NCI-H2196 treated with DMSO at 0.1 percent for 48 hours (cell line): Measurements from ENCODE around the gene TRIM68.

Experiments
- DNase-seq: peaks from one replicate; lab custom pipeline; 2025; ENCODE audit not compliant: unreplicated experiment; lab: John Stamatoyannopoulos, UW

Gene TRIM68, protein sequence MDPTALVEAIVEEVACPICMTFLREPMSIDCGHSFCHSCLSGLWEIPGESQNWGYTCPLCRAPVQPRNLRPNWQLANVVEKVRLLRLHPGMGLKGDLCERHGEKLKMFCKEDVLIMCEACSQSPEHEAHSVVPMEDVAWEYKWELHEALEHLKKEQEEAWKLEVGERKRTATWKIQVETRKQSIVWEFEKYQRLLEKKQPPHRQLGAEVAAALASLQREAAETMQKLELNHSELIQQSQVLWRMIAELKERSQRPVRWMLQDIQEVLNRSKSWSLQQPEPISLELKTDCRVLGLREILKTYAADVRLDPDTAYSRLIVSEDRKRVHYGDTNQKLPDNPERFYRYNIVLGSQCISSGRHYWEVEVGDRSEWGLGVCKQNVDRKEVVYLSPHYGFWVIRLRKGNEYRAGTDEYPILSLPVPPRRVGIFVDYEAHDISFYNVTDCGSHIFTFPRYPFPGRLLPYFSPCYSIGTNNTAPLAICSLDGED

DNA sequence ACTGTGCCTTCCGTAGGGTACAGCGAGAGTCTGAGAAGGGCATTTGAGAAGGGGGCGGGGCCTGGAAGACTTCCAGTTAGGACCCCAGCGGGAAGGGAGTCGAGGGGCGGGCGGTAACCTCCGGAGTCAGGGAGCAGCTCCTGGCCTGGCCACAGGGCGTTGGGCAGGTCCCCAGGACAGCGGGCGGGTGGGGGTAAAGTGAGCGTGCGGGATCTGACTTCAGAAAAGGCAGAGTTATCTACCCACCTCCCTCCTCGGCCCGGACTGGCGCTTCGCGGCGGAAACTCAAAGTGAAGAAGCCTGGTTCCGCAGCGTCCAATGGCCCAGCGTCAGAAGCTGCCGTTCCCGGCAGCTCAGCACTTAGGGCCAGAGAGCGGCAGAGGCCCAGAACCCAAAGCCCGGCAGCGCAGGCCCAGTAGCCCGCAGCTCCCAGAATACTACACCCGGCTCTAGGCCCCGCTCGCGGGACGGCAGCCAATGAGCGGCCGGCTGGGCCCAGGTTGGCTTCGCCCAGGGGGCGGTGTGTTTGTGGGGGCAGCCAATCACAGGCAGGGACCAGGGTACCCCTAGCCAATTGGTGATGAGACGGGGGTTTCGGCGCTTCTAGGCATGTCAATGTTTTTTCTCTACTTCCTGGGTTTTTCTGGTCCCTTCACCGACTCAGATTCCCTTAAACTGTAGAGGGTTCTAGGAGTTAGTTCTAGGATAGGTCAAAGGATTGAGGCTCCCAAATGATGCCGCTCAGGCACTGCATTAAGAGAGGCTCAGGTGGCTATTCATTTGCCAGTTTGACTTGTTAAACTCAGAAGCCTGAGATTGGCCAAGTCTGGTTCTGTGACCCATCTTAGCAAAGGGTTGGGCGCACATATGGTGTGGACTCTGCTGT is at the start of gene TRIM68:
Gene TRIM68 (minus strand): TSS at position 451 of the 886 bp plus-strand sequence. CDS start 2,727 bp downstream, outside the sequence.
- DNase-seq = peak; percentile 94

DNA sequence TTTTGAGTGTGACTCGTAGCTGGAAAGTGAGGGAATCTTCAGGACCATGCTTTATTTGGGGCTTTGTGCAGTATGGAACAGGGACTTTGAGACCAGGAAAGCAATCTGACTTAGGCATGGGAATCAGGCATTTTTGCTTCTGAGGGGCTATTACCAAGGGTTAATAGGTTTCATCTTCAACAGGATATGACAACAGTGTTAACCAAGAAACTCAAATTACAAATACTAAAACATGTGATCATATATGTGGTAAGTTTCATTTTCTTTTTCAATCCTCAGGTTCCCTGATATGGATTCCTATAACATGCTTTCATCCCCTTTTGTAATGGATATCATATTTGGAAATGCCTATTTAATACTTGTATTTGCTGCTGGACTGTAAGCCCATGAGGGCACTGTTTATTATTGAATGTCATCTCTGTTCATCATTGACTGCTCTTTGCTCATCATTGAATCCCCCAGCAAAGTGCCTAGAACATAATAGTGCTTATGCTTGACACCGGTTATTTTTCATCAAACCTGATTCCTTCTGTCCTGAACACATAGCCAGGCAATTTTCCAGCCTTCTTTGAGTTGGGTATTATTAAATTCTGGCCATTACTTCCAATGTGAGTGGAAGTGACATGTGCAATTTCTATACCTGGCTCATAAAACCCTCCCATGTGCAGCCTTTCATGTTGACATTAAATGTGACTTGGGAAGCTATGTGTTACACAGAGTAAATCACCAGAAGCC is 46.8 kb upstream of the TRIM68 start:
- DNase-seq = no peak

DNA sequence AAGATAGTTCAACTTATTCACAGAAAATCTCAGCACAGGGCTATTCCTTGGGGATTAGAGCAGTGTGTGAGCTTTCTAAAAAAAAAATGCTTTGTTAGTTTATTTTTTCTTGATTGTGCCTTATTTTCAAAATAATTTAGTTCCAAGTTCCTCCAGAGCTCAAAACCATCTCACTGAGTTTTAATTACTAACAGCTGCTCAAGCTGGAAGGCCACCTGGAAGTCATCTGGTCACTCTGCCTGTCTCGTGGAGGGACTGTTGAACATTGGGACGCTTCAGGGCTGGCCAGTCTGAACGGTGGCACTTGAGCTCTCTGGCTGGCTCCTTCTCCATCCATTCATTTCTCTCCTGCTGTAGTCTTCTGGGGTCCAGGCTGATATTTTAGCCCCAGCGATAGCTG is 39.7 kb upstream of the TRIM68 start:
- no peak for DNase-seq

DNA sequence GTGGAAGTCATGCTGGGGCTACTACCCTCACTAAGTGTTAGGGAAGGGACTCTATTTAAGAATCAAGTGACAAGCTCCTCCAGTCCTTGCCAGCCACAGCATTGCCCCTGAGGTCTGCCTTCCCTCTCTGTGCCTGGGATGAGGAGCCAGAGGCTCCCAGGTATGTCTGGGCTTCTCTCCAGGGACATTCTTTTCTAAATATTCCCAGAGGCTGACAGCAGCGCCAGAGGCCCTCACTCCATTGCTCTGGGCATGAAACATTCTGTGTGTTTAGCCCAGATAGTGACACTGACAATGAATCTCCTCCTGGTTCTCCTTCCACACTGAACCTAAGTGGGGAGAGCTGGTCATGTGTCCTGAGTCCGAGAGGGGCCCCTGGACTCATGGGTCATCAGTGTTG is 37.9 kb upstream of the TRIM68 start:
- no peak for DNase-seq

DNA sequence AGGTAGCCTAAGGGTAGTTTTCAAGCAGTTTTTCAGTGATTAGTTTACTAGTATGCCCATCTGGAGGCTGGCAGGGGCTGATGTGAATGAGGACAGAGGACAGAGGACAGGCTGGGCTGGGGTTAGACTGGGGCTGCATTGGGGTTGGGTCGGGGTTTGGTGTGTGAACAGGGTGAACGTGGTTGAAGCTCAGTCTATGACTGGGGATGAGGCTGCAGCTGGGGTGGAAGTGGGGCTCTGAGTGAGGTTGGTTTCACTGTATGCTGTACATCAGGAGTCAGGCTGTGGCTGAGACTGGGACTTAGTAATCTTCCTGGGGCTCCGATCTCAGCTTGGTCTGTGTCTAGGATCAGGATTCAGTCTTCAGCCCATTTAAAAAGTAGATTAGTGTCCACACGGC is 36.2 kb upstream of the TRIM68 start:
- DNase-seq = no peak

DNA sequence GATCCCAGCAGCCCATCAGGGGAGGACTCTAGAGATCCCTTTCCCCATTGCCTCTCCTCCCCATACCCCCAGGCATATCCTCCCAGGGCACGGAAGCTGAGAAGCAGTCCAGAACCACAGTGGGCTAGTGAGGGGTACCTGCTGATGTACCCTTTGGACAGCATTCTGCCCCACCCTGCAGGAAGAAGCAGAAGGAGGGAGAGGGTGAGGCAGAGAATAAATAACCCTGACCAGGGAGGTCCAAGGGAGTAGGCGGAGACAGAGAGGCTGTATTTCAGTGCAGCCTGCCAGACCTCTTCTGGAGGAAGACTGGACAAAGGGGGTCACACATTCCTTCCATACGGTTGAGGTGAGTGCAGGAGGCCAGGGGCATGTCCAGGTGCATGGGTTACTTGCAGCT is 35.7 kb upstream of the TRIM68 start, which contains the start of gene OR51E1:
Gene OR51E1 (plus strand): TSS at position 301 of the 400 bp plus-strand sequence. CDS start 8,545 bp downstream, outside the sequence.
- no peak for DNase-seq

DNA sequence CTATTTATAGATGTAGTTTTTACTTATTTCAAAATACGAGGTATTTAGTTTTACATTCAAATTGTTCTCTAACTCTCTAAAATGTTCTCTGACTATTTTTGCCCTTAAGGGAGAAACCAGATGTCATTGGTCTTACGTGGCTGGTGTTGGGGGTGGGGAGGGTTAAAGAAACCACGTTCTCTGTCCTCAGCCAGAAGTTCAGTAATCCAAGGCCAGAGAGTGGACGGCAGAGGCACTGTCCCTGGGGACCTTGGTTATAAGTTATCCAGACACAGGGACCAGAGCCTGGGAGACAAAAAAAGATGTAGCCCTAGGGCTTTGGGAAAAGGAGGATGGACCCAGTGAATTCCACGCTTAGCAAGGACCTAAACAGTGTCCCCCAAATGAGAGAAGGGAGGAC is 35.0 kb upstream of the TRIM68 start:
- DNase-seq = no peak

DNA sequence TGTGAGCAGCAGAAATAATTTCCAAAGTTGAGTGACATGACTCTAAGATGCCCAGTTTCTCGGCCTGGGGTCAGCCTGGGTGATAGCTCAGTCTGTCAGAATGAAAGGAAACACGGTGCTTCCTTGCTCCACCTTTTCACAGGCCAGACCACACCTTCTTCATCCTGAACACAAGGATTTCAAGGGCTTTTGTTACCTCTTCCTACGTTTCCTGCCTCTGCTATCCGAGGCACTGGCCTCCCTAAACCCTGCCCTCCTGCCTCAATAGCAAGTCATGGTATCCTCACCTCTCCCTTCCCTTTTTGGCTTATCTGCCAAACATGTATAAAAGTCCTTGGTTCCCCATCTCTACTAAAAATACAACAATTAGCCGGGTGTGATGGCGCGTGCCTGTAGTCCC is 34.0 kb upstream of the TRIM68 start:
- no peak for DNase-seq

DNA sequence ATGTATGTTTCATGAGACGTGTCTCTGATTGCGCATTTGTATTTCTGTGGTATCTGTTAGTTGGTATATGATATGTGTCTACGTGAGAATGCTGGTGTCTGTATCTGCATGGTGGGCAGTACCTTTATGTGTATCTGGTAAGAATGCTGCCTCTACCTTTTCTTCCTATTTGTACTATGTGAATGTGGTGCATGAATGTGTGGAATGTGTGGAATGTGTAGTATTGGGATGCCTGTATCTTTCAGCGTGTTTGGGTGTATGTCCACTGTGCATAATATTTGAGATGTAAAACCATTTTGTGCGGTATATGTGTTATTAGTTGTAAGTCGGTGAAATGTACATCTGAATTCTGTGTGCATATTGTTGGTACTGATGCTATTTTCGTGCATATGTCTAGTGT is 33.5 kb upstream of the TRIM68 start:
- no peak for DNase-seq

DNA sequence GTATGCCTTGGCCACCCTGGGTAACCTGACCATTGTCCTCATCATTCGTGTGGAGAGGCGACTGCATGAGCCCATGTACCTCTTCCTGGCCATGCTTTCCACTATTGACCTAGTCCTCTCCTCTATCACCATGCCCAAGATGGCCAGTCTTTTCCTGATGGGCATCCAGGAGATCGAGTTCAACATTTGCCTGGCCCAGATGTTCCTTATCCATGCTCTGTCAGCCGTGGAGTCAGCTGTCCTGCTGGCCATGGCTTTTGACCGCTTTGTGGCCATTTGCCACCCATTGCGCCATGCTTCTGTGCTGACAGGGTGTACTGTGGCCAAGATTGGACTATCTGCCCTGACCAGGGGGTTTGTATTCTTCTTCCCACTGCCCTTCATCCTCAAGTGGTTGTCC is 31.9 kb upstream of the TRIM68 start:
- no peak for DNase-seq

DNA sequence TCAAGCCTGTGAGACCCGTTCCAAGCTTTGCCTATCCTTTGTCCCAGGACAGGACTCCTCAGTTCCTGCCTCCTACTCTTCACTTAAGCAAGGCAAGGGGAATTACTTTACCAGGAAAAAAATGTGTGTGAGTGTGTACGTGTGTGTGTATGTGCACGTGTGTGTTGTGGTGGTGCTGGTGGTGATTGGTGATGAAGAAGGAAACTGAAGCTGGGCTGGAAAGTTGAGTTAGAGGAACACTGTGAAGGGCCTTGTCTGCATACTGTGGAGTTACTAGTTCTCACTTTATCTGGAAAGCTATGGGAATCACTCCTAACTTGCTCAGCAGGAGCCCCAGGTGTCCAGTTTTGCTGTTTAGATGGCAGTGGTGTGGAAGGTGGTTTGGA is 29.6 kb upstream of the TRIM68 start:
- DNase-seq = no peak

DNA sequence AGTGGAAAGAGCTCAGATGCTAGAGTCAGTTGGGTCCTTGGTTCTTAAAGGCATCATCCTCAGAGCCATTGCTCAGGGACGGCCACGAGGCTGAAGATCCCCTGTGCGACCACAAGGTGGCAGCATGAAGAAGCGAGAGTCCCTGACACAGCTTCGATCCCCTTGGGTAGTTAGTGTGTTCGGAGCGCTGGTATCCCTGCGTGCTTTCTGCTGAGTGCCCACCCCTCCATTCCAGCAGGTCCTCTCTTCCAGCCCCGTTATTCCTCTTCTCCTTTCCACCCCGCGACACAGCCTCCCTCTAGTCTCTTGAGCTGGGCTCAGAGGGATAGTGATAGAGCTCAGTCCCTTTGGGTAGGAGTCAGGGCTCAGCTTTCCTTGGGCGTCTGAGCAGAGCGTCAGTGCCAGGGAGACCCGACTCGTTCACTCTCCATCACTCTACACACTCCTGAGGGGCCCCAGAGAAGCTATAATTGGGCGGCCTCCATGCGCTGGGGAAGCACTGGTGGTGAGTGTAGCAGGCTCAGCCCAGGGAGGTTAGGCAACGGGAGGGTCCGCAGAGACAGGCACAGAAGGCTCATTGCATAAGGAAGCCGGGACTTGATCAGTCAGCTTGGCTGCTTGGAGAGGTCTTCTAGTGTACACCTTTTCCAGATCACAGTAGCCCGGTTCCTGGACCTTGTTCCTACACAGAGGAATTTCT is 29.1 kb upstream of the TRIM68 start, which contains the start of gene OR51D1:
Gene OR51D1 (plus strand): TSS at position 516 of the 700 bp plus-strand sequence. CDS start 2,314 bp downstream, outside the sequence.
- peak; percentile 59 for DNase-seq

DNA sequence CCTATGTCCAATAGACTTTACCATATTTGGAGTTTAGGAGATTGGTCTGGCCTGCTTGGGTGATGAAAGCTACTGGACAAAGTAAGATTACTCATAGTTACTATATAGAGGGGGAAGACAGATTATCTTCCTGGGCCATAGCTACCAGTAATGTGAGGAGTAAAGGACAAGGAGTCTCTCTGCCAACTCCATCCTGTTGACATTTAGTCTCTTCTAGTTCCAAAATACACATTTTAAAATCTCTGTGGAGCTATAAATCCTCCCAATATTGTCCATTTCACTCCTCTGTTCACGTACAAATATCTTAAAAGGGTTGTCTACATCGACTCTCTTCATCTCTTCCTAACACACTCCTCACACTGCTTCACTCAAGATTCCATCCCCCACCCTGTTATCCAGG is 28.1 kb upstream of the TRIM68 start:
- DNase-seq = no peak

DNA sequence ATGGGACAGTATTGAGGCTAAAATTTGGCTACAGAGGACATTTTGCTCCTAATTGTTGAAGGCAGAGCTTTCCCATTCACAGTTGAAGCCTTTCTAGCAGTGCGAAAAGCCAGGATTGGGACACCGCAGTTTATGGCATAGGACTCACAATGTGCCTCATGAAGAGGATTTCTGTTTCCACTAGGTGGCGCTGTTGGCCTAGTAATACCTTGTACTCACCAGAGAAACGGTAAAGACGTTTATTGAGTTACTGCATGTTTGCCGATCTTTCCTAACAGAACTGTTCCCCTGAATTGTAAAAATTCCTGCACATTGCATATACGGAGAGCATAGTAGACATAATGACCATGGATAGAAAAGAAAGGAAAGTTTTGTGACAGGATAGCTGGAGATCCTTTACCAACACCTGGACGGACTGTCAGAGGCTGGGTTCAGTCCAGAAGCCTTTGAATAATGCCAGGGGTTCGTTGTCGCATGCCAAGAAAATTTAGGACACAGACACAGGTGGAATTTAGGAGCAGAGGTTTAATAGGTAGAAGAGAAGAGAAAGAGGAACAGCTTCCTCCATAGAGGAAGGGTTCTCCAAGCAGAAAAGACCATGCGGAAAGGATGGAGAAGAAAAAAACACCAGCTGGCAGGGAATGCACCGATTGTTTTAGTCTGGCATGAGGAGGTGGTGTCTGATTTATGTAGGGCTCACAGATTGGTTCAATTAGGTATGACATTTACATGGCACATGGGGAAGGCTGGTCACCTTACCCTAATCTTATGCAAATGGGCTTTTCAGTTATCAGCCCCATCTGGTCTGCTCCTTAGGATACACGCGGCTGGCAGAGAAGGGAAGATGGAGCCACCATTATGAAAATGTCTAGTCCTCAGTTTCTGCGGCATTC is 18.4 kb upstream of the TRIM68 start:
- DNase-seq = peak; percentile 39

DNA sequence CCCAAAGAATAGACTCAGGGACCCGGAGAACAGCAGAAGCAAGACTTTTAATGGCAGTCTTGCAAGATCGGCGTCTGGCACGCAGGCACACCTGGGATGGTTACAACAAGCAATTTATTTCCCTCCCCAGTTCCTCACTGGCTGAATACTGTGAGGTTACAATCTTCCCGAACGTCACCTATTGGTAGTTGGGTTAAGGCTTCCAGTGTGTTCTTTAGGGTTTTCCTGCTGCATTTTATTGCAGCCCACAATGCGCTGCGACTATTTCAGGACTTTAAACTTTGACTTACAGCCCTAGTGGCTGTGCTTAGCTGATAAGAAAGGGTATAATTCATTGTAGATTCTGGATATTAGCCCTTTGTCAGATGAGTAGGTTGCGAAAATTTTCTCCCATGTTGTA is 11.5 kb upstream of the TRIM68 start:
- DNase-seq = no peak

DNA sequence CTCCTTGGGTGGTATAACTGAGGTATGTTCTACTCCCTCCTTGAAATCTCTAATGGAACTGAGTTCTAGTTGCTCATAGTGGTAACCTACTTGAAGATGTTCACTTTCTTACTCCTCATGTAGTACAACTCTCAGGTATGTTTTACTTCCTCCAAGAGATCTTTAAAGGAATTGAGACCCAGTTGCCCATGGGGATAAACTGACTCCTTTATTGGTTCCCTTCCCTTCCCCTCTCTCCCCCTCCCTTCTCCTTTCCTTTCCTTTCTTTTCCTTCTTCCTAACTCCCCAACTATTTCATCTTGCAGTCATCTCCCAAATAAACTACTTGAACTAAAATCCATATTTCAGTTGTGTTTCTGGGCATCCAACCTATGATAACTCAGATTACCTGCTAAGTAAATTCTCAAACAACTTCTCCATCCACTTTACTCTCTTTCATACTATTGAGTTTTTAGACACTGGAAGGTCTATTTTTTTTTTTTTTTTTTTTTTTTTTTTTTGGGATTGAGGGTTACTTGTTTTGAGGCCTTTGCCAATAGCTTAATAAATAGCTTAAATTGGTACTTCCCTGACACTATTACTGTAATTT is 7.9 kb upstream of the TRIM68 start:
- no peak for DNase-seq

DNA sequence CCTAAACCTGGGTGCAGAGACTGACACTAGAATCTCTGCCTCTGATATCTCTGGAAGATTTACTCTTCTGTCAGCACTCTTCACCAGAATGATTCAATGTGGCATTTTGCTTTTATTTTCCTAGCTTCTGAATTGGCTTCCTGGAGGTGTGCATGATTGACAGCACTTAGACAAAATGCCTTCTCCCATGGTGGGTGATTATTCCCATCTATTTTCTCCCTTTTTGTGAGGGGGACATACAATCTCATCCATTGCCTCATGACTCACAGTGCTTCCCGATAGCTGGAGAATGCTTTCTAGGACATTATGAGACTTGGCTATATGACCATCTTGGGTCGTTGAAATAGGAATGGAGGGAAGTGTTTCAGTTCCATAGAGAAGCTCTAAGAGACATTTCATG is 4.0 kb upstream of the TRIM68 start:
- no peak for DNase-seq

DNA sequence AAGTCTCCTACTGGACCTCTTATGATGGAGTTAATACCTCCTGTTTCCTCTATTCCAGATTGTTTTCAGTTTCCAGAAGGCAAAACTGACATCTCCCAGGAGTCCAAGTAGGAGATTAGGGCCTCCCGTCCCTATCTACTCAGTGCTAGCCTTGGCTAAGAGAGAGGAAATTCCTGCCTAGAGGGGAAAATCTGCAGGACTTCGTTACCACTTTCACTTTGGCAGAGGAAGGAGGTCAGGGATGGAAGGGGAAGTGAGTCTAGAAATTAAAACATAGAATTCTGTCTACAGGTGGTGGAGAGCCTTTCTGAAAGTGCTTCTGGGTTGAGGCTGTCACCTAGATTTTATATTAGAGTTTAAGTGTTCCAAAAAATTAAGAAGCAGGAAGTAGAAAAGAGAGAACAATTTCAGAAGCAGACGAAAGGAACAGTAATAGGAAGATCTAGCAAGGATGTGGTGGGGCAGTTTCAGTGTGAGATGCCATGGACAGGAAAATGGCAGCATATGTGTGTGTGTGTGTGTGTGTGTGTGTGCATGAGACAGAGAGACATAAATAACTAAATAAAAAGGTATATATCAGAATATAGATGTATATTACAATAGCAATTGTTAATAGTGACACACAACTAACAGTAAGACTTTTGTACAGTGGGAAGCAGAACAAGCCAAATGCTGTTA is 2.4 kb upstream of the TRIM68 start:
- no peak for DNase-seq
